IPS-18a (cell line): ENCODE measurements around the gene KMT5B.
"Not testable (repeated sequence)": the region's sequence is repeated elsewhere in the genome, so short reads cannot be mapped to it uniquely, and the experiment has no call there.

Experiments used
- H3K27ac ChIP-seq: one replicate; pipeline ENCODE4 v1.5.1; 2013; ENCODE audit warnings: low read length
- H3K27me3 ChIP-seq: one replicate; pipeline ENCODE4 v1.6.1; 2013; ENCODE audit warnings: mild to moderate bottlenecking, low read length; ENCODE audit not compliant: control insufficient read depth, insufficient read depth
- H3K36me3 ChIP-seq: one replicate; pipeline ENCODE4 v1.6.1; 2013; ENCODE audit warnings: low read depth, low read length; ENCODE audit not compliant: control insufficient read depth
- H3K4me1 ChIP-seq: one replicate; pipeline ENCODE4 v1.6.1; 2013; ENCODE audit warnings: low read depth, low read length; ENCODE audit not compliant: control insufficient read depth
- H3K4me3 ChIP-seq: one replicate; pipeline ENCODE4 v1.5.1; 2013; ENCODE audit warnings: low read length
- H3K9ac ChIP-seq: one replicate; pipeline ENCODE4 v1.6.1; 2013; ENCODE audit warnings: mild to moderate bottlenecking, low read length, moderate library complexity
- H3K9me3 ChIP-seq: one replicate; pipeline ENCODE4 v1.6.1; 2013; ENCODE audit warnings: low read depth, low read length; ENCODE audit not compliant: control insufficient read depth

KMT5B gene

DNA sequence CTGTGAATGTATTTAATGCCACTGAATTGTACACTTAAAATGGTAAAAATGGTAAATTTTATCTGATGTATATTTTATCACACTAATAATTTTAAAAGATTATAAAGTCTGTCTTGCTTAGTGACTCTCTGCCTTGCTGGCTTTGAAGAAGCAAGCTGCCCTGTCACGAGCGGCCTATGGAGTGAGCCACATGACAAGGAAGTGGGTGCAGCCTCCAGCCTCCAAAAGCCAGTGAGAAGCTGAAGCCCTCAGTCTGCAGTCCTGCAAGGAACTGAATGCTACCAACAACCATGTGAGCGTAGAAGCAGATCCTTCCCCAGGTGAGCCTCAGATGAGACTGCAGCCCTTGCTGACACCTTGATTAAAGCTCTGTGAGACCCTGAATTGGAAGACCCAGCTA is 38.7 kb upstream of the KMT5B start:
- Histone ChIP-seq H3K9me3 (no peaks in the 10 kb centered on the region), H3K36me3 (no peaks in the 10 kb centered on the region), H3K9ac (no peak overlapping the region), H3K4me3 (no peak overlapping the region), H3K27ac (no peak overlapping the region), H3K27me3 (no peaks in the 10 kb centered on the region), H3K4me1 (peaks cover 6% of the 10 kb centered on the region)

DNA sequence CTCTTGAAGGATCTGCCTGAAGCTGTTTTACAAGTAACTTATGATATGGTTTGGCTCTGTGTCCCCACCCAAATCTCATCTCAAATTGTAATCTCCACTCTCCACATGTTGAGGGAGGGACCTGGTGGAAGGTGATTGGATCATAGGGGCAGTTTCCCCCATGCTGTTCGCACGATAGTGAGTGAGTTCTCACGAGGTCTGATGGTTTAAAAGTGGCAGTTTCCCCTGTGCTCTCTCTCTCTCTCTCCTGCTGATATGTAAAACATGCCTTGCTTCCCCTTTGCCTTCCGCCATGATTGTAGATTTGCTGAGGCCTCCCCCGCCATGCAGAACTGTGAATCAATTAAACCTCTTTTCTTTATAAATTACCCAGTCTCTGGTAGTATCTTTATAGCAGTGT is 31.8 kb upstream of the KMT5B start:
- not testable (repeated sequence) for H3K9me3 ChIP-seq, H3K9ac ChIP-seq, H3K36me3 ChIP-seq

DNA sequence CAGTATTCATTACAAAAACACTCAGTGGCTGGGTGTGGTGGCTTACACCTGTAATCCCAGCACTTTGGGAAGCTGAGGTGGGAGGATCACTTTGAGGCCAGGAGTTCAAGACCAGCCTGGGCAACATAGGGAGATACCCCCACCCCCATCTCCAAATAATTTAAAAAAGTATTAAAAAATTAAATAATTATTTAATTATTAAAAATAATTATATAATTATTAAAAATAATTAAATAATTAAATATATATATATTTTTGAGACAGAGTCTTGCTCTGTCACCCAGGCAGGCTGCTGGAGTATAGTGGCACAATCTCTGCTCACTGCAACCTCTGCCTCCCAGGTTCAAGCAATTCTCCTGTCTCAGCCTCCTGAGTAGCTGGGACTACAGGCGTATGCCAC is 30.8 kb upstream of the KMT5B start:
- H3K9ac ChIP-seq, H3K4me1 ChIP-seq, H3K36me3 ChIP-seq, H3K9me3 ChIP-seq, H3K27ac ChIP-seq, H3K27me3 ChIP-seq, H3K4me3 ChIP-seq: not testable (repeated sequence)

More for the DNA sequence above, 31.8 kb upstream of the KMT5B start:
- H3K27me3 ChIP-seq, H3K27ac ChIP-seq, H3K4me1 ChIP-seq, H3K4me3 ChIP-seq: not testable (repeated sequence)

GRCh38 chr11:68242616-68243015 is 29.5 kb upstream of the KMT5B start:
- no peak overlapping the region for H3K27ac ChIP-seq
- no peaks in the 10 kb centered on the region for H3K36me3 ChIP-seq
- no peaks in the 10 kb centered on the region for H3K9me3 ChIP-seq
- no peak overlapping the region for H3K9ac ChIP-seq
- H3K4me3 ChIP-seq, result no peak overlapping the region
- H3K4me1 ChIP-seq, result no peaks in the 10 kb centered on the region
- H3K27me3 ChIP-seq, result no peaks in the 10 kb centered on the region

DNA sequence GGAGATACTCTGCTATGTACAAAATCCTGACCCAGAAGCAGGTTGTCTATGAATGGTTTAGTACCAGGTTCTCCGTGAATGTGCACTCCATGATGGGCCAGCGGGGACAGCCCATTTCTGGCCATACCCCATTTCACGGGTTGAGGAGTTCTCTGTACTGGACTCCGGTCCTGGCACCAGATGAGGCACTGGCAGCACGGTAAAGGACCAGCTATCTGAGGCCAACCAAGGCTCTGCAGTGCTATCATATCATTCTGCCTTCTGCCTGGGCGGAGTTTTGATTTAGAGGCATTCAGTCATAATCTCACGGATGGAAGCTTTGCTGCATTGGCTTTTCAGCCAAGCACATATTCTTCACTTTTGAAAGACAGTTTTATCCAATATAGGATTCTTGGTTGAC is 18.5 kb upstream of the KMT5B start:
- Histone ChIP-seq H3K4me1 (no peaks in the 10 kb centered on the region), H3K9me3 (no peaks in the 10 kb centered on the region), H3K27ac (no peak overlapping the region), H3K36me3 (no peaks in the 10 kb centered on the region), H3K27me3 (no peaks in the 10 kb centered on the region), H3K4me3 (no peak overlapping the region), H3K9ac (no peak overlapping the region)

GRCh38 chr11:68229601-68230000 is 16.5 kb upstream of the KMT5B start:
- Histone ChIP-seq H3K9me3 (no peaks in the 10 kb centered on the region), H3K9ac (no peak overlapping the region), H3K27ac (no peak overlapping the region), H3K4me1 (no peaks in the 10 kb centered on the region), H3K36me3 (no peaks in the 10 kb centered on the region), H3K27me3 (no peaks in the 10 kb centered on the region), H3K4me3 (no peak overlapping the region)

DNA sequence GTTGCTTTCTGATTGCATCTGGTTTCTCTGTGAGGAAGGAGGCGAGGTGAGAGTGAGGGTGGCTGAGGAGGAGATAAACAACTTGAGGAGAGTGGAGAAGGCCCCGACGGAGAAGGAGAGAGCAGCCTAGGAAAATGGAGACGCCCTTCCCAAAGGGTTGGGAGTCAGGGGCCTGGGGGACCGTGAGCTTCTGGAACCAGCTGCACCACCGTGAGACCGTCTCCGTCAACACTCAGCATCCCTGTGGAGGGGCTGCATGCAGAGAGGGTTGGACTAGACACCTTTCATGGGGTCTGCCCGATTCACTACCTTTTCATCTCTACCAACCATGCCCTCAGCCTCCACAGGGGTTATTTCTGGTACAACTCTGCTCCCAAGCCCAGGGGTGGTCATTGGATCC is 13.3 kb upstream of the KMT5B start:
- Histone ChIP-seq H3K27ac (no peak overlapping the region), H3K9me3 (no peaks in the 10 kb centered on the region), H3K27me3 (no peaks in the 10 kb centered on the region), H3K4me3 (no peak overlapping the region), H3K4me1 (no peaks in the 10 kb centered on the region), H3K36me3 (no peaks in the 10 kb centered on the region), H3K9ac (no peak overlapping the region)

- Histone ChIP-seq H3K9me3 (no peaks in the 10 kb centered on the region), H3K27ac (no peak overlapping the region), H3K9ac (no peak overlapping the region), H3K4me3 (no peak overlapping the region), H3K4me1 (no peaks in the 10 kb centered on the region), H3K36me3 (no peaks in the 10 kb centered on the region), H3K27me3 (no peaks in the 10 kb centered on the region)
Observed at GRCh38 chr11:68224606-68225005, 11.5 kb upstream of the KMT5B start.

GRCh38 chr11:68223275-68223674 is 10.2 kb upstream of the KMT5B start:
- Histone ChIP-seq H3K4me1 (no peaks in the 10 kb centered on the region), H3K4me3 (no peak overlapping the region), H3K9me3 (no peaks in the 10 kb centered on the region), H3K27ac (no peak overlapping the region), H3K36me3 (no peaks in the 10 kb centered on the region), H3K27me3 (no peaks in the 10 kb centered on the region), H3K9ac (no peak overlapping the region)

DNA sequence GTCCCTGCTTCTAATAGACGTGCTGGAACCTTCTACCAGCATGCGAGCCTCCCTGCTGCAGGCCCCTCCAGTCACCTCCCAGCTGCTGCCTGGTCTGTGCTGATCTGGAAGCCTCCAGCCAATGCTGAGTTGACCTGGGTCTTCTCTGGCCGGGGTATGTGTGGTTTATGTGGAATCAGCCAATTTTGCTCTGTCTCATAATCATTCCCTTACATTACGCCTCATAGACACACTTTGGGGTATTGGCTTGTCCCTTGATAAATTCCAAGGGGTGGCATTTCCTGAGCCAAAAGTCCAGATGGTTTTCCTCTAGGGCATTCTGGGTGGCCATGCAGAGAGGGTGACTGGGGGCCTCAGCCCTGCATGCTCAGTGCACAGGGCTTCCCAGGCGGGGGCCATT is 8.3 kb upstream of the KMT5B start:
- Histone ChIP-seq H3K27ac (no peak overlapping the region), H3K27me3 (no peaks in the 10 kb centered on the region), H3K4me3 (no peak overlapping the region), H3K9ac (no peak overlapping the region), H3K9me3 (no peaks in the 10 kb centered on the region), H3K4me1 (no peaks in the 10 kb centered on the region), H3K36me3 (no peaks in the 10 kb centered on the region)

DNA sequence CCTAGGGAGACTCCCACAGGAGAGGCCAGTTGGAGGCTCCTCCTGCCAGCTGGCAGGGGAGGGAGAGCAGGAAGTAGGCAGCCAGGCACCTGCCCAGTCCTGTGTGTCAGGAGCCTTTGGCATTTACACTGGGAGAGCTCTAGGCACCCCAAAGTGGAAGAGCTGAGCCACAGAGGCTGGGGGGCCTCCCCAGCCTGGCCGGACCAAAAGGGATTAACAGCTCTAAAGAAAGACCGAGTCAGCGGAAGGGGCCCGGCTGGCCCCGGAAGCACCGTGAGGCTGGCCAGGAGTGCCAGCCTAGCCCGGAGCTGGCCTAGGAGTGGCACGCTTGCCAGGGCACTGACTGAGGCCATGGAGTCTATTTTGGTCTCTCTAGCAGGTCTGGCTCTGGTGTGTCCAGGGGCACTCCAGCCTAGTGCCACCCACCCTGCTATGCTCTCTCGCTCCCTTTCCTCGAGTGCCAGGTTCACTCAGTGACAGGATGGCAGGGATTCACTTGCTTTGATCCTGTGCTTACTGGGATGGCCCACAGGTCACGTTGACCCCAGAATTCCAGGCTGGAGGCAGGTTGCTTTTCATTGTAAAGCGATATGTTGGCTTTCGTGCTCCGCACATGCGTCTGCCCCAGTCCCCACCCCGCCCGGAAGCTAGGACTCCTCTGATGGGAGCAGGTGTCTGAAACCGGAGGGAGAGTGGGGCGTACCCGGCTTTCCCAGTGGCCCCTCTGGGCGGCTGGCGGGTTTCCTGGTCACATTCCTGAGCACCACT is 3.3 kb upstream of the KMT5B start:
- no peak overlapping the region for H3K4me3 ChIP-seq
- H3K9me3 ChIP-seq, result no peaks in the 10 kb centered on the region
- H3K27ac ChIP-seq, result no peak overlapping the region
- peaks cover 6% of the 10 kb centered on the region for H3K27me3 ChIP-seq
- H3K9ac ChIP-seq, result no peak overlapping the region
- H3K4me1 ChIP-seq, result peaks cover 3% of the 10 kb centered on the region
- H3K36me3 ChIP-seq, result no peaks in the 10 kb centered on the region

- Histone ChIP-seq H3K4me3 (no peak overlapping the region), H3K27me3 (peaks cover 6% of the 10 kb centered on the region), H3K36me3 (no peaks in the 10 kb centered on the region), H3K9ac (no peak overlapping the region), H3K4me1 (peaks cover 3% of the 10 kb centered on the region), H3K27ac (no peak overlapping the region), H3K9me3 (no peaks in the 10 kb centered on the region)
Observed at GRCh38 chr11:68215524-68216170, 2.6 kb upstream of the KMT5B start.
